Tongue (tissue), 2 donors: ENCODE data around the gene SRCIN1. TPM values are rescaled to one million over a fixed set of nuclear protein-coding genes. Genes with fewer than 3 reads are reported as not detected.

ENCODE experiments used
- DNase-seq: peaks from one replicate; pipeline ENCODE4 v3.0.0-alpha.2; 2015
- total RNA-seq: library from RNA; depleted of rRNA; stranded (reverse); fragments of >200 nt; gene quantifications from one replicate; pipeline ENCODE4 v1.2.3, GENCODE V29; 2014

Gene SRCIN1
- total RNA-seq, 1 donor from 2014 or later, result 1.0 TPM

GRCh38 chr17:38617074-38617860, 11.5 kb upstream of the SRCIN1 start:
- peak; percentile 71 for DNase-seq

GRCh38 chr17:38616361-38616760, 10.6 kb upstream of the SRCIN1 start:
- DNase-seq, result no peak

- DNase-seq, result no peak
These were observed 8.4 kb upstream of the SRCIN1 start for GRCh38 chr17:38613981-38614779.

- no peak for DNase-seq
These were observed 7.8 kb upstream of the SRCIN1 start for GRCh38 chr17:38613525-38613980.

GRCh38 chr17:38611872-38612376, 6.2 kb upstream of the SRCIN1 start:
- no peak for DNase-seq

GRCh38 chr17:38611070-38611786, 5.5 kb upstream of the SRCIN1 start:
- DNase-seq, result no peak

GRCh38 chr17:38609280-38610031, 3.7 kb upstream of the SRCIN1 start:
- no peak for DNase-seq

- no peak for DNase-seq
These were observed 2.9 kb upstream of the SRCIN1 start for GRCh38 chr17:38608648-38609047.

- DNase-seq, result no peak
These were observed 1.2 kb upstream of the SRCIN1 start for GRCh38 chr17:38606646-38607611.

- DNase-seq, result no peak
These were observed 326 bp downstream of the SRCIN1 start for GRCh38 chr17:38605411-38605840.

GRCh38 chr17:38604479-38605403, 1.0 kb downstream of the SRCIN1 start:
- DNase-seq, result peak; percentile 37

- no peak for DNase-seq
These were observed 1.8 kb downstream of the SRCIN1 start for GRCh38 chr17:38603786-38604478.

- no peak for DNase-seq
These were observed 2.6 kb downstream of the SRCIN1 start for GRCh38 chr17:38602956-38603785.

- no peak for DNase-seq
These were observed 3.3 kb downstream of the SRCIN1 start for GRCh38 chr17:38602453-38602852.

GRCh38 chr17:38601539-38602351, 4.0 kb downstream of the SRCIN1 start:
- peak; percentile 74 for DNase-seq

- no peak for DNase-seq
These were observed 4.8 kb downstream of the SRCIN1 start for GRCh38 chr17:38600906-38601305.

- DNase-seq, result no peak
These were observed 5.3 kb downstream of the SRCIN1 start for GRCh38 chr17:38600416-38600815.
